Spinal cord (tissue), 10 donors: Measurements from ENCODE around the gene LRRC32. TPM values are rescaled to one million over a fixed set of nuclear protein-coding genes. Genes with fewer than 3 reads are reported as not detected.

Experiments
- DNase-seq, 6 donors: peaks; one replicate each; pipeline versions ENCODE4 v3.0.0 to v3.0.0-alpha.2; 2013 to 2015; ENCODE audit warnings: low spot score in 6 of 6, low read depth in 4 of 6
- H3K27ac ChIP-seq: one replicate; pipeline ENCODE4 v1.5.1; 2013; ENCODE audit warnings: low read depth, low read length, control low read depth
- H3K27me3 ChIP-seq: one replicate; pipeline ENCODE4 v1.6.1; 2013; ENCODE audit warnings: low read length; ENCODE audit not compliant: control insufficient read depth, insufficient read depth
- H3K36me3 ChIP-seq: one replicate; pipeline ENCODE4 v1.6.1; 2013; ENCODE audit warnings: low read length; ENCODE audit not compliant: control insufficient read depth, insufficient read depth
- H3K4me1 ChIP-seq: one replicate; pipeline ENCODE4 v1.6.1; 2013; ENCODE audit warnings: low read length; ENCODE audit not compliant: control insufficient read depth, insufficient read depth
- H3K4me3 ChIP-seq: one replicate; pipeline ENCODE4 v1.5.1; 2013; ENCODE audit warnings: low read depth, low read length, control low read depth
- H3K9me3 ChIP-seq: one replicate; pipeline ENCODE4 v1.6.1; 2013; ENCODE audit warnings: low read length; ENCODE audit not compliant: control insufficient read depth, insufficient read depth
- whole genome bisulfite sequencing: methylation state at CpG from one replicate; pipeline ENCODE4 v1.1.5; 2013; ENCODE audit warnings: missing lambda C conversion rate; ENCODE audit not compliant: insufficient coverage; 5-methylcytosine and 5-hydroxymethylcytosine counted together
- polyA plus RNA-seq, 2 donors: library from polyadenylated mRNA; unstranded; fragments of 120-200 nt; gene quantifications; one replicate each; pipeline ENCODE4 v1.2.1, GENCODE V29; 2013; ENCODE audit not compliant: insufficient read length in 2 of 2
- total RNA-seq, 2 donors: library from RNA; depleted of rRNA in 1 of 2; stranded (reverse); fragments of 120-200 nt in 1 of 2; fragments of >200 nt in 1 of 2; gene quantifications; one replicate each; pipeline versions ENCODE4 v1.2.3 to v1.2.4, GENCODE V29; 2013 to 2014
- donor health status: healthy.

The LRRC32 gene
- total and polyA plus RNA-seq, 4 donors, result 8.3 to 31.8 (median 10.4) TPM

- no peak overlapping the region for H3K27ac ChIP-seq
- H3K4me1 ChIP-seq, result peaks cover 26% of the 10 kb centered on the region
- no peak overlapping the region for H3K4me3 ChIP-seq
- H3K27me3 ChIP-seq, result no peaks in the 10 kb centered on the region
- no peaks in the 10 kb centered on the region for H3K36me3 ChIP-seq
- no peak for DNase-seq
- H3K9me3 ChIP-seq, result no peaks in the 10 kb centered on the region
- WGBS, result 87% methylated on average over 3 of the region's 7 CpGs
These were observed 52.8 kb downstream of the LRRC32 start for GRCh38 chr11:76617553-76618265.

GRCh38 chr11:76616676-76617552 is 53.6 kb downstream of the LRRC32 start:
- H3K4me1 ChIP-seq, result peaks cover 26% of the 10 kb centered on the region
- no peaks in the 10 kb centered on the region for H3K9me3 ChIP-seq
- H3K4me3 ChIP-seq, result no peak overlapping the region
- H3K27ac ChIP-seq, result no peak overlapping the region
- no peaks in the 10 kb centered on the region for H3K36me3 ChIP-seq
- 85% methylated on average over 9 of the region's 10 CpGs for WGBS
- DNase-seq, result no peak
- H3K27me3 ChIP-seq, result no peaks in the 10 kb centered on the region

- 37% methylated on average over 4 of the region's 4 CpGs for WGBS
- H3K4me3 ChIP-seq, result no peak overlapping the region
- no peaks in the 10 kb centered on the region for H3K27me3 ChIP-seq
- H3K9me3 ChIP-seq, result no peaks in the 10 kb centered on the region
- peaks cover 28% of the 10 kb centered on the region for H3K4me1 ChIP-seq
- no peaks in the 10 kb centered on the region for H3K36me3 ChIP-seq
- H3K27ac ChIP-seq, result no peak overlapping the region
- peak in 3 of 6 donors; percentile 18 to 75 (median 59) for DNase-seq
These were observed 54.6 kb downstream of the LRRC32 start for GRCh38 chr11:76615950-76616349.

GRCh38 chr11:76614471-76615179 is 55.9 kb downstream of the LRRC32 start:
- no peak overlapping the region for H3K4me3 ChIP-seq
- H3K27ac ChIP-seq, result no peak overlapping the region
- WGBS, result 79% methylated on average over 12 of the region's 12 CpGs
- H3K27me3 ChIP-seq, result no peaks in the 10 kb centered on the region
- H3K36me3 ChIP-seq, result no peaks in the 10 kb centered on the region
- peaks cover 40% of the 10 kb centered on the region for H3K4me1 ChIP-seq
- no peaks in the 10 kb centered on the region for H3K9me3 ChIP-seq
- peak in 1 of 6 donors; percentile 59 for DNase-seq

GRCh38 chr11:76613901-76614300 is 56.6 kb downstream of the LRRC32 start:
- Histone ChIP-seq H3K27ac (no peak overlapping the region), H3K4me1 (peaks cover 41% of the 10 kb centered on the region), H3K36me3 (no peaks in the 10 kb centered on the region), H3K9me3 (no peaks in the 10 kb centered on the region), H3K4me3 (no peak overlapping the region), H3K27me3 (no peaks in the 10 kb centered on the region)
- DNase-seq, result no peak
- WGBS, result 78% methylated on average over 4 of the region's 4 CpGs

- Histone ChIP-seq H3K27ac (no peak overlapping the region), H3K4me3 (no peak overlapping the region), H3K36me3 (no peaks in the 10 kb centered on the region), H3K4me1 (peaks cover 41% of the 10 kb centered on the region), H3K9me3 (no peaks in the 10 kb centered on the region), H3K27me3 (no peaks in the 10 kb centered on the region)
- DNase-seq, result no peak
- 100% methylated on average over 2 of the region's 4 CpGs for WGBS
These were observed 58.3 kb downstream of the LRRC32 start for GRCh38 chr11:76612226-76612625.

- peak in 1 of 6 donors; percentile 15 for DNase-seq
- Histone ChIP-seq H3K27me3 (no peaks in the 10 kb centered on the region), H3K4me3 (no peak overlapping the region), H3K9me3 (no peaks in the 10 kb centered on the region), H3K27ac (peak overlapping the region; percentile 7), H3K4me1 (peaks cover 38% of the 10 kb centered on the region), H3K36me3 (no peaks in the 10 kb centered on the region)
- WGBS, result 49% methylated on average over 4 of the region's 8 CpGs
These were observed 59.6 kb downstream of the LRRC32 start for GRCh38 chr11:76610871-76611475.

GRCh38 chr11:76610371-76610770 is 60.2 kb downstream of the LRRC32 start:
- Histone ChIP-seq H3K4me3 (no peak overlapping the region), H3K9me3 (no peaks in the 10 kb centered on the region), H3K27me3 (no peaks in the 10 kb centered on the region), H3K4me1 (peaks cover 32% of the 10 kb centered on the region), H3K27ac (peak overlapping the region; percentile 7), H3K36me3 (no peaks in the 10 kb centered on the region)
- no peak for DNase-seq
- 91% methylated on average over 4 of the region's 4 CpGs for WGBS

GRCh38 chr11:76609736-76610370 is 60.7 kb downstream of the LRRC32 start:
- 46% methylated on average over 7 of the region's 8 CpGs for whole genome bisulfite sequencing
- no peak for DNase-seq

More at GRCh38 chr11:76609736-76610370, 60.7 kb downstream of the LRRC32 start:
- Histone ChIP-seq H3K27ac (no peak overlapping the region), H3K4me1 (peaks cover 27% of the 10 kb centered on the region), H3K27me3 (no peaks in the 10 kb centered on the region), H3K36me3 (no peaks in the 10 kb centered on the region), H3K9me3 (no peaks in the 10 kb centered on the region), H3K4me3 (no peak overlapping the region)
